ENCODE results near the gene ADAP2. TPM values are rescaled to one million over a fixed set of nuclear protein-coding genes. Genes with fewer than 3 reads are reported as not detected.

The ADAP2 gene
- total and polyA plus RNA-seq, 2 of the 8 experiments (the other 6 are each of a cell fraction or from before 2014, with no cell fraction given): 0.76 to 1.1 TPM

DNA sequence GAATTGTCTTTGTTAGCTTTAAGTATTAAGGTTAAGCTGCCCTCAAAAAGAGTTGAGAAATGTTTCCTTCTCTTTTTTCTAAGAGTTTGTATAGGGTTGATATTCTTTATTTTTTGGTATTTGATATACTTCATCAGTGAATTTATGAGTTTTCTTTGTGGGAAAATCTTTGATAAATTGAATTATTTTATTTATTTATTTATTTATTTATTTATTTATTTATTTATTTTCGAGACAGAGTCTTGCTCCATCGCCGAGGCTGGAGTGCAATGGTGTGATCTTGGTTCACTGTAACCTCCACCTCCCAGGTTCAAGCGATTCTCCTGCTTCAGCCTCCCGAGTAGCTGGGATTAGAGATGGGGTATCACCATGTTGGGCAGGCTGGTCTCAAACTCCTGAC is 35.6 kb upstream of the ADAP2 start (continued):
- no peak for TF ChIP-seq JUN (IDR thresholded peaks at IDR 0.05; ENCODE audit: low read depth, low read length)

All from H1 (cell line).